GF-D8 (cell line): Measurements from ENCODE around the gene BYSL.

ENCODE experiments used
- DNase-seq: peaks from one replicate; lab custom pipeline; 2025; lab: John Stamatoyannopoulos, UW

Gene BYSL

DNA sequence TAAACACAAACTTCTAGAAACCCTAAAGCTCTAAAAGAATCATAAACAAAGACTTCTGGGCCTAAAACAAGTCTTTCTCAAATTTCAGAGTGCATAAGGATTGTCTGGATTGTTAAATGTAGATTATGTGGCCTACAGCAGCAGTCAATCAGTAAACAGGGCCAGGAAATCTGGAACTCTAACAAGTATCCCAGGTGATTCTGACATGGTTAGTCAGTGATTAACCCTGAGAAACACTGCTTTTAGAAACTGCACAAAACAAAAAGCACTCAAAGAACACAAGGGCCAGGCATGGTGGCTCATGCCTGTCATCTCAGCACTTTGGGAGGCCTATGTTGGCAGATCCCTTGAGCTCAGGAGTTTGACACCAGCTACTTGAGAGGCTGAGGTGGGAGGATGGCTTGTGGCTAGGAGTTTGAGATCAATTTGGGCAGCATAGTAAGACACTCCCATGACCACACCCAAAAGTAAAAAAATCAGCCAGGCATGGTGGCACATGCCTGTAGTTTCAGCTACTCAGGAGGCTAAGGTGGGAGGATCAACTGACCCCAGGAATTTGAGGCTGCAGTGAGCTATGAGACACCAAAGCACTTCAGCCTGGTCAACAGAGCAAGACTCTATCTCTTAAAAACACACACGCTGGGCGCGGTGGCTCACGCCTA, 6.3 kb upstream of the BYSL start:
- DNase-seq: no peak

DNA sequence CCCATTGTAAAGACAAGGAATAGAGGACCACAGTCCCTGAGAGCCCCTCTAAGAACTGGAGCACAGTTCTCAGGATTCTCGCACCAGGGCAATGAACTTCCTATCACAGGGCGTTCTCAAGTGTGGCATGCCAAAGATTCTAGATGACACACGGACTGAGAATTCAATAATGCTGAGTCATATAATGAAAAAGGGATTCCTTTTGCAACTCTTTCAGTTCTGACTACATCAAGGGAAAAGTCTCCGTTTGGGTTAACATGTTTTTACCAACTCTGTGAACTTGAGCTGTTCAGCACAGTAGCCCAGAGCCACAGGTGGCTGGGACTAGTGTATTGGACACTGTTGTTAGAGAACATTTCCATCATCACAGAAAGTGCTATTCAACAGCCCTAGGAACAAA, 3.8 kb upstream of the BYSL start:
- no peak for DNase-seq

DNA sequence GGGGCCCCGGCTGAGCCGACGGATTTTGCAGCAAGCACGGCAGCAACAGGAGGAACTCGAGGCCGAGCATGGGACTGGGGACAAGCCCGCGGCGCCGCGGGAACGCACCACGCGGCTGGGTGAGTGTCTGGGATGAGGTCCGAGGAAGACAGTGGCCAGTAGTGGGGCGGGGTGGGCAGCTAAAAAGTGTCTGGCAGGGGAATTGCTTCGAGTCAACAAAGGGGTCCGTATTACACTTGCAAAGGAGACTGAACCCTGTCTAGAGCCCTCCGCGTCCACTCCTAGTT, 356 bp downstream of the BYSL start:
- no peak for DNase-seq

DNA sequence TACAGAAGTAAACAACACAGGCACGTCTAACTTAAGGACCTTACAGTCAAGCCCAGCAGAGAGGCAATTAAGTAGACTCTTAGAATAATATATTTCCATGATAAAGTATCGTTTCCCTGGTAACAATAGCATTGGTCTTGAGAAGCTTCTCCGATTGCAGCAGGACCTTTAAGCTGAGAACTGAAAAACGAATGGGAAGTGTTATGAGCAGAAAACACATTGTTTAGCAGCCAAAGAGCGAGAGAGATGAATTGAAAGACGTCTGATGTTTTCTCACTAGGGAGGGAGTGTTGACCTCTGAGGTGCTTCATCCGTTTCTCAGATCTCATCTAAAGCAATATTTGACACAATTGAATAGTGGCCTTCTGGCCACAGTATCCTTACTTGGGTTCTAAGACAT, 855 bp downstream of the BYSL start:
- DNase-seq: no peak

DNA sequence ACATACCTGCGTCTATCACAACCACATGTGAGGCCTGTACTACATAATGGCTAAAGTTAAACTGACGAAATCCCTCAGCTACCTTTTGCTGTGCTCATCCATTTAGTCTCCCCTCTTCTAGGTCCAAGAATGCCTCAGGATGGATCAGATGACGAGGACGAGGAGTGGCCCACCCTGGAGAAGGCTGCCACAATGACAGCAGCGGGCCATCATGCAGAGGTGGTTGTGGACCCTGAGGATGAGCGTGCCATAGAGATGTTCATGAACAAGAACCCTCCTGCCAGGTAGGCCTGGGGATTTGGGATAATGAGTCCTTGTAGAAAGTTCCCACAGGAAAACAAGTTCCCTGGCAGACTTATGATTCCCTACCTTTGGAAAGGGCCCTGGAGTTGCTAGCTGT, 6.0 kb downstream of the BYSL start:
- DNase-seq: no peak

DNA sequence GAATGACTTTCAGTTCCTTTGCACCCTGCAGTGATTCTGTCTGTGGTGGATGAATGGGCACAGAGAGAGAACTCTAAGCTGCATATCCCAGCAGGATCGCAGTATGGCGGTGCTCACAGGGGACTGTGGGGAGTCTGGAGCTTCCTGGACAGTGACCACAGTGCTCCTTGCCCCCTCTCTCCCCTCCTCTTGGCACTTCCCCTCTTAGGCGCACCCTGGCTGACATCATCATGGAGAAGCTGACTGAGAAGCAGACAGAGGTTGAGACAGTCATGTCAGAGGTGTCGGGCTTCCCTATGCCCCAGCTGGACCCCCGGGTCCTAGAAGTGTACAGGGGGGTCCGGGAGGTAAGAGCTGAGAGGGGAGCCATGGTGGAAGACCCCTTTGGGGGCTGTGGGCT, 8.6 kb downstream of the BYSL start:
- no peak for DNase-seq

DNA sequence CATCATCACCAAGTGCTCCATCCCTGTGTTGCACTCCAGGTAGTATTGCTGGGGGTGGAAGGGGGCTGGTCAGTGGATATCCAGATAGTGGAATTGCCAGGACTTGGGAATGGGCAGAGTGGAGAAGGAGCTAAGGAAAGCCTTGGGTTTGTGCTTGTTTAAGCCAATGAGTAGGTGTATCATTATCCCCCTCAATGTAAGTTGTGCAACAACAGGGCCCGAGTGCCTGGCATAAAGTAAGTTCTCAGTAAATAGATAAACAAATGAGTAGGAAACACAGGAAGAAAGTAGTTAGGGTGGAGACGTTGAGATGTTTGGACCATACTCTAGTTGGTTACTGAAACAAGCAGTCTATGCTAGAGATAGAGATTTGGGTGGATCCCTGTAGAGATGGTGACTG, 10.5 kb downstream of the BYSL start:
- no peak for DNase-seq

DNA sequence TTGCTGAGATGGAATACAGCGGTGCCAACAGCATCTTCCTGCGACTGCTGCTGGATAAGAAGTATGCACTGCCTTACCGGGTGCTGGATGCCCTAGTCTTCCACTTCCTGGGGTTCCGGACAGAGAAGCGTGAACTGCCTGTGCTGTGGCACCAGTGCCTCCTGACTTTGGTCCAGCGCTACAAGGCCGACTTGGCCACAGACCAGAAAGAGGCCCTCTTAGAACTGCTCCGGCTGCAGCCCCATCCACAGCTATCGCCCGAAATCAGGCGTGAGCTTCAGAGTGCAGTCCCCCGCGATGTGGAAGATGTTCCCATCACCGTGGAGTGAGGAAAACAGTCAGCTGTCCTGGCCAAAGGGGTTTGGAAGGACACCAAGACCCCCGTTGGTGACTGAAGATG, 11.1 kb downstream of the BYSL start:
- no peak for DNase-seq

DNA sequence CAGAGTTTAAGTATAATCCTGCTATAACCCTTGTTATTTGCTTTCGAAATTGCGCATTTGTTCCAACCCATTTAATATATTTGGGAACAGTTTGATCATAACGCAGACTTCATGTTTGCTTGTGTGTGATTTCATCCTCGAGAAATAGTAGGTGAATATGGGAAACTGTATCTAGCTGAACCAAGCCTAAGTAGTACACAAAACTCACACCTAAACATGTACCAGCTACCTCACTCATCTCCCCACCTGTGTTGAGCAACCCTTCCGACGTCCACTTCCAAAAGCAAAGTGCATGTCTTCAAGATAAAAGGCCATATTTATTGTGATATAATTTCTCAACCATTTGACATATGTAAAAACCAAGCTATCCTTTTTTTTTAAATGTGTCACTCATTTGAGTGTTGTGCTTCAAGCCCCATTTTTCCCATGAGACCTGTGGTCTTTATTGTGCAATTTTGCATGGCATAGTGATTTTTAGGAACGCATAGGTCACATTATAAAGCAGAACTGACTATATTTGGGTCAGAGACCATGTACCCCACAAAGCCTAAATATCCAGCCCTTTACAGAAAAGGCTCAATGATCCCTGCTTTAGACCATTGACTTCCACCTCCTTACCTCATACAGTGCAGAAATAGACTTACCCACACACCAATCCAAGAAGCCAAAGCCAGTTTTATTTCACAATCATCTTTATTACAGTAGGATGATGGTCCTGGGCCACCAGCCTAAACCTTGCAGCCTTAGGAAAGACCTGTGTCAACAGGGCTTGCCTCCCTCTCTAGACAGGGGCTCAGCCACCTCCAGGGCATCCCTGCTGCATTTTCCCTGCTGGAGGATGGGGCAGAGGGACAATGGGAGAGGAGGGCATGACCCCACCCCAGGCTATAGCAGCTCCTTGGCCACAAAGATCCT, 13.2 kb downstream of the BYSL start:
- peak; percentile 19 for DNase-seq

DNA sequence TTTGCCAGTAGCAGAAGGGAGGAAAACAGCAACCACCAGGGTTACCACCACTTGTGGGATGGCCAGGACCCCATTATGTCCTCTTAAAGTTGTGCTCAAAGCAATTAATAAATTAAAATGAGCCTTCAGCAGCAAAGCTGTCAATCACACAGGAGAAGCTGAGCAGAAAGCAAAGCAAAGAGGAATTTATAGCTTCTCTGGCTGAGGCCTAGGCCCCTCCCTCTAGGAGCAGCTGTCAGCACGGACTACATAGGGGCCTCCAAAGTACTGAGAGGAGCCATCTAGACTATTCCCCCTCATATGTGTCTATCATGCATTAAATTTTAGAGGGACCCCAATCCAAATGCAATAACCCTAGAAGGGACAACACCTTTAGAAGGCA, 13.9 kb downstream of the BYSL start:
- DNase-seq: no peak

DNA sequence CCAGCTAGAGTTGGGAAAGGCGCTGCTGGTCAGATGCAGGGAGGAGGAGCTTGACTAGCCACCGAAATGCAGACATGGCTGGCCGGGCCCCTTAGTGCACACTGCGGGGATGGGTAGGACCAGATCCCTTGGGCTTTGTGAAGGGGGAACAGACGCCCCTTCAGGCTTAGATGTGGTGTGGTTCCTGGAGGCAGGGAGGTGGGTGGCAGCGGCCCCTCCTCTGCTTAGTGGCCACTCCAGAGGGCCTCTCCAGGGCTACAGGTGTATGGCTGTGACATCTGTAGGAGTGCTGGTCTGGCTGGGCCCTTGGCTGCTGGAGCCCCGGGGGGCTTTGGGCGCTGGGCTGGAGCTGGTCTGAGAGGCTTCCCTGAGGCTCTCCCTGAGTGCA, 14.4 kb downstream of the BYSL start:
- DNase-seq: no peak

DNA sequence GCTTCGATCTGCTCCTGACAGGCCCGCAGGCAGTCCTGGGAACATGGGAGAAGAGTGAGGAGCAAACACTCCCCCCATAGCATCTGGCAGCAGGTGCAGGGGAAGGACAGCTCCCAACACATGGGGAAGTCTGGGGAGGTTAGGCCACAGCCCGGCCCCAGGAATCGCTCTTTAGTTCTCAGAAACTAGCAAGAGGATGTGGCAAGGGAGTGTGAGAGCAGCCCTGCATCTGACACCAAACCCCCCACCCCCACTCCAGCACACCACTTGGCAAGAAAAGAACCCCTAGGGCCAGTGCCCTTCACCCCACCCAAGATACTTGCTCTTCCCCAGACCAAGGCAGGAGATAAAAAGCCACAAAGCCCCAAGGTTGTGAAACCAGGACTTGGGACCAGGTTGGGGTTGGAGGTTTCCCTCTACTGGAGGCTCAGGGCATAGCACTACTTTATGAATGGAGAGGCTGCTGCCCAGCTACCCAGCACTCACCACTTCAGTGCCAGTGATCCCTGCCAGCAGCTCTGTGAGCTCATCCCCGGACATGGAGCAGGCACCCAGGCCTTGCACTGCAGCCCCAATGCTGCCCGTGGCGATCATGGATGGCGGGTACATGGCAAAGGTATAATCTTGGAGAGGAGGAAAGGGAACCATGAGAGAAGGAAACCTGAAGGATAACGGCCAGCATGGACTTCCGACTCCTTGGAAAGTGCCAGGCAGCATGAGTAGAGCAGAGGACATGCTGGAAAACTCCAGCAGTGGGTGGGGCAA, 15.0 kb downstream of the BYSL start:
- peak; percentile 99 for DNase-seq

DNA sequence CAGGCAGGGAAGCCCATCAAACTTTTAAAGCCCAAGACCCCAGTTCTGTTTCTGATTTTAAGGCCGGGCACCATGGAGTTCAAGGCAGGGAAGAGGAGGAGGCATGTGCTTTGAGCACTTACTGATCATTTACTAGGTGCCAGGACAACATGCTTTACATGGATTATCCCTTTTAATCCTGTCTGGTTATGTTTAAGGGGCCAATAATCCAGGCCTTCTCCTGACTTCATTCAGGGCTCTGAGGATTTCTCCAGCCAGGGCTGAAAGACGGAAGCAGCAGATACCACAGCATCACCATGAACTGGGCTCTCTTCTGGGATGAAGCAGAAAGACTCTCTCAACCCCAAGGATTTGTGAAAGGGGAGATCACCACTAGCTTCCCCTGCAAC, 16.2 kb downstream of the BYSL start:
- no peak for DNase-seq

DNA sequence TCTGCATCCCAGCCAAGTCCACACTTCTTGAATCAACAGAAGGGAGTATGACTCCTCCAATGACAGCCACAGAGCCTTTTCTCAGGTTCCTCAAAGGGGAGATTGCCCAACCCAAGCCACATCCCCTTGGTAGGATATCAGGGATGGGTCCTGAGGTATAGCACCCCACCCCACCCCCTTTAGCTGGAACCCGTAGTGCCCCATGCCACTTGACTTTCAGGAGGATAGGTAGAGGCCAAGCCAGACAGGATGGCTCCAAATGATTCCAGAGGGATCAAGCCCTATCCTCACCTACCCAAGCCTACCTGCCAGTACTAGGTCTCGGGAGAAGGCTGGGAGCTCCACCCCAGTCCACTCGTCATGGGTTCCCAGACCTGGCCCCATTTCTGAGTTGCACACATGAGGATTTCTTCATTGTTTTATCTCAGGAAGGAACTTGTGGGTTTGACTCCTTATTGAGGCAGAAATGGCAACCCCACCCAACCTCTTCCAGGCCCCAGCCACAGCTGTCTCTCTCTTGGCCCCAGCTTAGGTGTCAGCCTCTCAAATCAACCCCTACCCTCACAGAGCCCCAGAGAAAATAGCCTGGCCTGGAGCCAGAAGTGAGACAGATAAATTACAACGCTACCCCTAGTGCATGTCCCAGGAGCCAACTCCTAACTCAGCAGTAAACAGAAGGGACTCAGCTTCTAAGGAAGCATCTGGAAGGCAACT, 16.7 kb downstream of the BYSL start:
- peak; percentile 99 for DNase-seq

DNA sequence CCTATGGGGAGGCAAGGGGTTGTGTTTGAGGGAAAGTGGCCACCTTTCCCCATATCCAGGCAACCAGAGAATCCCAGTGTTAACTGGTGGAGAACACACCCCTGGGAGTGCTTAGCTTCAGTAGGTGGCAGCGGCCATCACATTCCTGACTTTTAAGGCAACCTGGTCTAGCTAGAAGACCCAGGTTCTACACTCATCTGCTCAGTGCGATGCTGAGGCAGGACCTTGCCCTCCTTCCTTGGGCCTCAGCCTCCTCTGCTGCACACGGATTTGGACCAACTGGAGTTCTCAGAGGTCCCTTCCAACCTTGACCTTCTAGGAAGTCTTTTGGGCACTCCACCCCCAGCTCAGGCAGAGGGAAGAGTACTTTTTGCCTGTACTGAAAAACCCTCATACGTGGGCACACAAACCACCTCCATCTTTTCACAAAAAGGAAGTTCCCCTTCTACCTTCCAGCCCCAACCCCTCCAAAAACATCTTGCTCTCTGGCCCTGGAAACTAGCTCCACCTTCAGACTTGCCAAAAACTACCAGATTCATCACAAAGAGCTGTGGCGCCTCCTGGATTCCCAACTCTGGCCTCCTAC, 17.4 kb downstream of the BYSL start:
- DNase-seq: no peak

DNA sequence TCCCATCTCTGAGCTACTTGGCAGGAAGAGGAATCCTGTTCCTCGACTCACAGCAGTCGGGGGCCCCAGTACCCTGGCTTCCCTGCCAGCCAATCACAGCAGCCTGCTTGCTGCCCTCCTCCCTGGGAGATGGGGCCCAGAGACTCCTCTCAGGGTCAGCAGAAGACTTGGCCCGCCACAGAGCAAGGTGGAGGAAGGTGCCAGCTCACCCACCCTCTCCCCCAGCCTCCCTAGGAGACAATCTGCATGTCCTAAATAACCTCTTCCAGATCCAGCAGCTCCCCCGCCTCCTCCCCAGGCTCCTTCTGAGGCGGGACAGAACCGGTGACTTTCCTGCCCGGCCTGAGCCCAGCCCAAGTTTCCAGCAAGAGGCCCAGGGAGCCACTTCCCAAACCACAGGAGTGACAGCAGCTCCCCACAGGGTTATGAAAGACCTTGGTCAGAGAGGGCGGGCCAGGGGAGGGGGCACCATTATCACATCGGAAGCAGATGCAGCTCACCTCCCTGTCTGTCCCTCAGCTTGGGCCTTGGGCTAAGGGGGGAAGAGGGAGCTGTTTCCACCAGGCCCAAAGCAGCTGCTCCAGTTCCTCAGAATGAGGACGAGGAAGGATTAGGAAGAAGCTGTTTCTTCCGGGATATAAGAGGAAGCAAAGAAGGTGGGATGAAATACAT, 18.0 kb downstream of the BYSL start:
- peak; percentile 97 for DNase-seq

DNA sequence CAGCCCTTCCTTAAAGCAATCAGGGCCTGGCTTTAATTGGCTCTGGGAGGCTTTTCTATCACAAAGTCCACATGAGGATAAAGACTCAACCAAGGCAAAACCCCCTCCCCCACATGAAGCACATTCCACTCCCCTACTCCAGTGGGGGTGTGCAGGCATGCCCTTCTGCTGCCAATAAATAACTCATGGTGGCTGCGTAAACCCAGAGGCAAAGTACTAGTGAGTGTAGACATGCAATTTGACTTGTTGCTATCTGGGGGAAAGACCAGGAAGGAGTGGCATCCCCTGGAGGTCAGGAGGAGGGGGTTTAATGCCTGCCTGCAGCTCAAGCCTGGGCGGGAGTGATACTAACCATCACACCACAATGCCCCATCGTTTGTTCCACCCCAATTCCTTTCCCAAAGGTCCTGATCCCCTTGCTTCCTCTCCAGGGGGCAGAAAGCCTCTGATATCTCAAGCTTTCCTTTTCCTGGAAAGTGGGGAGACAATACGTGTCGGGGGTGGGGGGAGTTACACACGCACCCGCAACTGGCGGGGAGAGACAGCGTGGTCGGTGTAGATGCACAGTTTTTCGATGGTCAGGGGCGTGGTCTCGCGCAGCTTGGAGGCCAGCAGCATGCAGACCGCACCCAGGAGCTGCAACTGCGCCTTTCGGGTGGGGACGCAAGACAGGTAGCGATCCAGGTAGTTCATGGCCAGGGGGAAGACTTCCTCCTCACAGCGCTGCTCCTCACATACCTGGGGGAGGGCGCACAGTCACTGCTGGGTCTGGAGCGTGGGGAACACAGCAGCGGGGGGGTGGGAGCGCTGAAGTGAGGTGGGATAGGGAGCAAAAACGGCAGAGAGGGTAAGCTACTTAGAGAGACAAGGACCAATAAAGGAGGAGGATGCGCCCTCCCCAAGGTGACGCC, 18.8 kb downstream of the BYSL start:
- no peak for DNase-seq

DNA sequence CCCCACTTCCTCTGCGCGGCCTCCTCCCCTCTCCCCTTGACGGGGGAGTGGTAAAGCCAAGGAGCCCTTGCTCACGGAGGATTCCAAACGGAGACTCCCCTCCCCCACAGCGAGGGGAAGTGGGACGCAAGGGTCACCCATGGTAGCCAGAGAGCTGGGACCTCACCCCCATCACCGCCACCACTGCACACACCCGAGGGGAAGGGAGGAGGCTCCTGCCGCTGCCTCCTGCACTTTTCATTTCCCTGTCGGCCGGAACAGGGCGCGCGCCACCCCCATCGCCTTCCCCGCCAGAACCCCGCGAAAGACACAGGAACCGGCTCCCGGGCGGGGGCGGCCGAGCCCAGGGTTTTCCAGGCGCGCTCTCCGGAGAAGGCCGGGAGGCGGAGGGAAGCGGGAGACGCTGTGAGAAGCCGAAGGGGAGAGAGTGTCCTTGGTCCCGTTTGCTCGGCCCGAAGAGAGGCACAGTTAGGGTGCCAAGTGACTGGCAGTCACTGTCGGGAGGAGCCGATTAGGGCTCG, 19.5 kb downstream of the BYSL start:
- peak; percentile 22 for DNase-seq

DNA sequence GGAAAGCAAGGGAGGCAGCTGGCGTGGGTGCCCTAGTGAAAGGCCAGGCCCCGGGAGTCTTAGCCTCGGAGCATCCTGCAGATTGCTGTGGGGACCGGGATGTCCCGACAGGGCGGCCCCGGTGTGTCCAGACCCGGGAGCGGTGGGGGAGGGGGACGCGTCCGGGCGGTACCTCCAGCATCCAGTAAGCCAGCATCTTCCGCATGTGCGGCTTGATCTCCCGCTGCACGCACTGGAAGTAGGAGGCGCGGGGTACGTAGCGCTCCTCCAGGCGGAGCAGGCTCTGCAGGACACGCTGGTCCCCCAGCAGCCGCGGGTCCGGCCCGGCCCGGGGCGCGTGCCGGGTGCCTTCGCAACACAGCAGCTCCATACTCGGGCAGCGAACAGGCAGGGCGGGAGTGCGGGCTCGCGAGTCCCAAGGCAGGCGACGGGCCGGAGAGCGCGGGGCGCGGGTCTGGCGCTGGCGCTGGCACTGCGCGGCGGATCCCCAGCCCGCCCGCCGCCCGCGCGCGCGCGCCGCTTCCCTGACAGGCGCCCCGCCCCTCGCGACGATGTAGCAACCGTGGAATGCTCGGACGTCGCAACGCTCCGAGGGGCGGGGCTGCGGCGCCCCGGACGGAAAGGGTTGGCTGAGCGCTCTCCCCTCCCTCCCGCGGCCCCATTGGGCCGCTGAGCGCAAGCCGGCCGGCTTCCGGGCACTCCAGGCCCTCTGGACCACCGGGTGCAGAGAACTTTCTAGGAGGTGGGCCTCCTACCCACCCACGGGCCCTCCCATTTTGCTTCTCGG, 20.2 kb downstream of the BYSL start, which contains the start of gene CCND3:
CCND3 (minus strand) TSS at position 529 of the 787 bp plus-strand sequence; CDS start at position 370, 159 bp downstream.
- DNase-seq: peak; percentile 74
